Measurements from ENCODE around the gene ABCD1.

- TF ChIP-seq, protein P1, sequence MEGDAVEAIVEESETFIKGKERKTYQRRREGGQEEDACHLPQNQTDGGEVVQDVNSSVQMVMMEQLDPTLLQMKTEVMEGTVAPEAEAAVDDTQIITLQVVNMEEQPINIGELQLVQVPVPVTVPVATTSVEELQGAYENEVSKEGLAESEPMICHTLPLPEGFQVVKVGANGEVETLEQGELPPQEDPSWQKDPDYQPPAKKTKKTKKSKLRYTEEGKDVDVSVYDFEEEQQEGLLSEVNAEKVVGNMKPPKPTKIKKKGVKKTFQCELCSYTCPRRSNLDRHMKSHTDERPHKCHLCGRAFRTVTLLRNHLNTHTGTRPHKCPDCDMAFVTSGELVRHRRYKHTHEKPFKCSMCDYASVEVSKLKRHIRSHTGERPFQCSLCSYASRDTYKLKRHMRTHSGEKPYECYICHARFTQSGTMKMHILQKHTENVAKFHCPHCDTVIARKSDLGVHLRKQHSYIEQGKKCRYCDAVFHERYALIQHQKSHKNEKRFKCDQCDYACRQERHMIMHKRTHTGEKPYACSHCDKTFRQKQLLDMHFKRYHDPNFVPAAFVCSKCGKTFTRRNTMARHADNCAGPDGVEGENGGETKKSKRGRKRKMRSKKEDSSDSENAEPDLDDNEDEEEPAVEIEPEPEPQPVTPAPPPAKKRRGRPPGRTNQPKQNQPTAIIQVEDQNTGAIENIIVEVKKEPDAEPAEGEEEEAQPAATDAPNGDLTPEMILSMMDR (conservative IDR thresholded peaks at IDR 0.05), result no peak
- no peak for TF ChIP-seq EZH2 (IDR thresholded peaks at IDR 0.05; ENCODE audit: low read depth)
These were observed 37.2 kb downstream of the ABCD1 start for GRCh38 chrX:153761863-153762262.

All from PC-9 (cell line).